NCI-H526 treated with DMSO at 0.1 percent for 48 hours (cell line): Measurements from ENCODE around the gene BLOC1S5.
"Not testable (repeated sequence)": the region's sequence is repeated elsewhere in the genome, so short reads cannot be mapped to it uniquely, and the experiment has no call there.

Source experiments
- DNase-seq: peaks from one replicate; lab custom pipeline; 2025; lab: John Stamatoyannopoulos, UW

BLOC1S5 gene

DNA sequence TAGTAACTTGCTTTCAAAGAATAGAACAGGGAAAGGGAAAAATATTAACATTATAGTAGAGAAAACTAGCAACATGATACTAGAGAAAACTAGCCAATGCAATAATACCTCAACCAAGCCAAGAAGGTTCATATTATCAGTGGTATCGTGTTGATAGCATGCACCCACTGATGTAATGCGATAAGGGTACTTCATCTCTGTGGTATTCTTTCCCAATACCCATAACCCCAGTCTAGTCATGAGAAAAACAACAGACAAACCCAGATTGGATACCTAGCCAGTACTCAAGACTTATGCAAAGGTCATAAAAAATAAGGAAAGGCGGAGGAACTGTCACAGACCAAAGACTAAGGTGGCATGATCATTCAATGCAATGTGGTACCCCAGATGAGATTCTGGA is 21.0 kb downstream of the BLOC1S5 start:
- no peak for DNase-seq

GRCh38 chr6:8041913-8042583 is 22.1 kb downstream of the BLOC1S5 start:
- DNase-seq, result no peak

DNA sequence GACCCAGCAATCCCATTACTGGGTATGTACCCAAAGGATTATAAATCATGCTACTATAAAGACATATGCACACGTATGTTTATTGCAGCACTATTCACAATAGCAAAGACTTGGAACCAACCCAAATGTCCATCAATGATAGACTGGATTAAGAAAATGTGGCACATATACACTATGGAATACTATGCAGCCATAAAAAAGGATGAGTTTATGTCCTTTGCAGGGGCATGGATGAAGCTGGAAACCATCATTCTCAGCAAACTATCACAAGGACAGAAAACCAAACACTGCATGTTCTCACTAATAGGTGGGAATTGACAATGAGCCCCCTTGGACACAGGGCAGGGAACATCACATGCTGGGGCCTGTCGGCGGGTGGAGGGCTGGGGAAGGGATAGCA is 30.1 kb downstream of the BLOC1S5 start:
- not testable (repeated sequence) for DNase-seq

GRCh38 chr6:8030920-8031319 is 33.3 kb downstream of the BLOC1S5 start:
- DNase-seq, result no peak

- peak; percentile 34 for DNase-seq
These were observed 34.8 kb downstream of the BLOC1S5 start for GRCh38 chr6:8029243-8029870.

DNA sequence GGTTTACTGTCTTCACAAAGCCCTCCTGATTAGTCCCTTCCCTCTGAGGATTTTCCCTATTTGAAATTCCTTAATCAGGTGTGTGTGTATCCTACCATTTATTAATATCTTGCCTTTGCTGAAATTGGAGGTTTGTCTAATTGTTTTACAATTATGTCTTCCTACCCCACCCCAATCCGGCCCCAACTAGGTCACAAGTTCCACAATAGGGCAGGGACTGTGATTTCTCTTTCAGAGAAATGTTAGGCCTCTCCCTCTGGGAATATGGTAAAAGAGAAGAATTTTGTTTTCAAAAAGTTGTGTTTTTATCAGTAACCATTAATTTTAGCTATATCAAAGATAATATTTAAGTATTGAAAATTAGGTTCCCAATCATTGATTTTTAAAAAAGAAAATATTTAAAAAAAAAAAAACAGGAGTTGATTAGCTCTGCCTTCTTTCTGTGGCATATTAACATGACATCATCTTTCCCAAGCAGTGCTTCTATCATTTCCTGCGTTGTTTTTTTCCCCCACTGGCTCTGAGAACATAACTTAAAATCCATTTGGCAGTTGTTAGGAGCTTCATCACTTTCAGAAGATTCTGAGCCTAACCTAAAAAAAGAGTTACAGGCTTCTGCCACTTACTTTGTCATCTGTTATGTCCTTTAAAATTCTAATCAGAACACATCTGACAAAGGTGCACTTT is 36.1 kb downstream of the BLOC1S5 start:
- no peak for DNase-seq

- DNase-seq, result no peak
These were observed 37.4 kb downstream of the BLOC1S5 start for GRCh38 chr6:8026800-8027199.

DNA sequence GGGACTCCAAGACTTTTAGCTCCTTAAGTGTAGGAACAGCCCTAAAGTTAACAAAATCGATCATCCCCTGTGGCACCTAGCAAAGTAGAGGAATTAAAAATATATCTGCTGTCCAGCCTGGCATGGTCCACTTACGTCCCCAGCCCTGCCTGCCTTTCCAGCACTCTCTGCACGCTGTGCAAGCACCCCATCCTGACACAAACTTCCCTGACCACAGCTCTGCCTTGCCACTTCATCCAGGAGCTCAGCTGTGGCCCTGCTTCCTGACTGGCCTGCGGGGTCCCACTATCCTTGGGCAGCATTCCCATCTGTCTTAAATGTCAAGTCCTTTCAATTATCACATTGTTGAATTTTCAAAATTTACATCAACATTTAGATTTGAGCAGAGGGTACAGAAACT is 39.0 kb downstream of the BLOC1S5 start:
- DNase-seq, result no peak

DNA sequence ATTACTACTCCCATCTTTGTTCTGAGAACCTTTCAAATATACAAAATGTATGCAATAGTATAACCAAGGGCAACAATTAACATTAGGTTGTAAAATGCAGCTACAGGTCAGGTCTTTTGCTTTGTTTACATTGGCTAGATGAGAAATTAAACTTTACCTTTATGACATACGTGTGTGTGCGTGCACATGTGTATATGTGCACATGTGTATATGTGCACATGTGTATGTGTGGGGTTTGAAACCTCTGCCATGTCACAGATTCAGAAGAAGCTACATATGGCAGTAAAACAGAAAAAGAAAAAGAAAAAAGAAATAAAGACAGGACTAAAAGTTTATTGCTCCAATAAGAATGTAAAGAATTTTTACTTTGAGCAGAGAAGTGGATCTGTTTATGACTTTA is 40.6 kb downstream of the BLOC1S5 start:
- DNase-seq, result no peak

GRCh38 chr6:8020083-8020482 is 44.1 kb downstream of the BLOC1S5 start:
- no peak for DNase-seq

GRCh38 chr6:8017705-8018104 is 46.5 kb downstream of the BLOC1S5 start:
- DNase-seq, result no peak

GRCh38 chr6:8017276-8017701 is 46.9 kb downstream of the BLOC1S5 start:
- DNase-seq, result peak; percentile 77

GRCh38 chr6:8014947-8015346 is 49.2 kb downstream of the BLOC1S5 start:
- no peak for DNase-seq

DNA sequence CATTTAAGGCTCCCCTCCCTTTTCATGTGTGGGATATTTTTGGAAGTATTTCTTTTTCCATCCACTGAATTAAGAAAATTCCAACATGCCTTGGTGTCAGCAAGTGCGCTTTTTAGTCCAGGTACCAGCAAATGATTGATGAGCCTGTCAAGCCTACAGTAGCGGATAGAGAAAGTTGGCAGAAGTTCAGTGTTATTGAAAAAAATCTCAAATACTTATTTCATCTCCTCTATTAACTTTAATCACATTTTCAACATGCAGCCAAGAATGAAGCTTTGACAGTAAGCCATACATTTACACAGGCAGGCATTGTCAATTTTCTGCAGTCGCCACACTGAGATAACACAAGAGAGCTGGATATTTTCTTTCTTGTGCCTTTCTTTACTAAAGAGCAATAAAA is 50.4 kb downstream of the BLOC1S5 start:
- no peak for DNase-seq

DNA sequence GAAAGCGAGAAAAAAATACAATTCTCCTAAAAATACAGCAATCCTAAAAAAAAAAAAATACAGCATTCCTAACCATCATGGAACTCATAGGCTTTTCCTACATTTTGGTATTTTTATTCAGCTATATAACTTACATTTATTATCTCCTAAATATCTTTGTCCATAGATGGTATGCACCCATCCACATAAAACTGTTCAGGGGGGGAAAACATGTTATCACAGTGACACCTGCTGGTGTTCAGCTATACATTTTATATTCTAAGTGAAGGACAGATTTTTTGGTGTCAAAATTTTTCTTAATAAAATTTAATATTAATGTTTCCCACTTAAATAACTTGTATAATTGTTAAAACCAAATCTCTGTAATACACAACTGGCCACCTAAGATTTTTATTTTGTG is 58.0 kb downstream of the BLOC1S5 start:
- no peak for DNase-seq

- no peak for DNase-seq
These were observed 59.1 kb downstream of the BLOC1S5 start for GRCh38 chr6:8005136-8005535.

- no peak for DNase-seq
These were observed 63.6 kb downstream of the BLOC1S5 start for GRCh38 chr6:8000636-8001035.

DNA sequence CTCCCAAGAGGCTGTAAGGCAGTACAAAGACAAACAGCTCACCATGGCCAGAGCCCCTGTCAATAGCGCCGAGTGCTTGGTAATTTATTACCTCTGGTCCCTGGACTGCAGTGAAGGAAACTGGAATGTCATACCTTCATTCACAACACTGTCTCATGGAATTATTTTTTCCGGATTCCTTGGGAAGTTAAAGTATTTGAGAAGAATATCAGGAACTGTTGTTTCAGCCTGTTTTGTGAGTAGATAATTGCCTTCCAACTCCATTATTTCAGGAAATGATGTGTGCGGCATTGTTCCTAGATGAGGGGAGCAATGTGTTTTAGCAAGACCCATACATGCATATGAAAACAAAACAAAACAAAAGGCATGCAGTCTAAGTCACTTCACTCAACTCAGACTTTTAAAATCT is 64.0 kb downstream of the BLOC1S5 start:
- DNase-seq, result no peak

DNA sequence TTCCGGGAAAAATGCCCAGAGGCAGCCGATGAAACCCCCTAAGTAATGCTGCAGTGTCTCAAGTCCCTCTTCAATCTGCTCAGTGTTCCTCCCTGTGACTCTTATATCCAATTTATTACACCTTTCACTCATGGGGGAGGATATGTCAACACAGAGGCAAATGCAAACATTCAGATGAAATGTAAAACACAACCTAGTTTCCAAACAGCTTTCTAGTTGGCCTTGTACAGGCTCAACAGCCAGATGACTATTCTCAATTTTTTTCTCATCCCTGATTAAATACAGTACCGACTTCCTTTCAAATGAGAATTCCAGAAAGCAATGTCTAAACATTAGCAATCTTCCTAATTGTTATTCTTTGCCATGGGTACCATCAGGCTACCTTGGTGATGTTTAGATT is 65.0 kb downstream of the BLOC1S5 start:
- DNase-seq, result no peak

- DNase-seq, result no peak
These were observed 66.0 kb downstream of the BLOC1S5 start for GRCh38 chr6:7998103-7998725.

- no peak for DNase-seq
These were observed 66.9 kb downstream of the BLOC1S5 start for GRCh38 chr6:7997286-7997685.

DNA sequence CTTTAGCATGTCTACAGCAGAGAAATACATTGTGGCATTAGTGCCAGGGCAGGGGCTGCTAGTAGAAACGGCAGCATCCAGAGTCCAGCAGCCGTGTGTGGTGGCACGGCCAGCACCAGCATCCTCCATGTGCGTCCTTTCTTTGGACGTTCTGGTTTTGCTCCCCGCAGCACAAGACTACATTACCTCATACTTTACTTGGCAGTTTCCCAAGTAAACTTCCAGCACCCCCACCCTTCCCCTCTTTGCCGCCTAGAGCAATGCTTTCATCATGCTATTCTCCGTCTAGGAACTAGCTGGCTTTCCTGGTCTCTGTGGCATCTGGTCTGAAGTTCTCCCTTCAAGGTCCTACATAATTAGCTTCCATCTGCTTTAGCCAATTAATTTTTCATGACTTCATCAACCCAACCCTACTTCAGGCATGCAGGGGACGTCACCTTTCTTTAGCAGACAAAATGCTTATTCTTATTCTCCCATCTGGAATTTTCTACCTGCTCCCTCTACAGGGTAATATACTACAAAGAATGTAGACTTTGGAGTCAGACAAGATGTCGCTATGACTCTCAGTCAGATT is 67.6 kb downstream of the BLOC1S5 start:
- no peak for DNase-seq

DNA sequence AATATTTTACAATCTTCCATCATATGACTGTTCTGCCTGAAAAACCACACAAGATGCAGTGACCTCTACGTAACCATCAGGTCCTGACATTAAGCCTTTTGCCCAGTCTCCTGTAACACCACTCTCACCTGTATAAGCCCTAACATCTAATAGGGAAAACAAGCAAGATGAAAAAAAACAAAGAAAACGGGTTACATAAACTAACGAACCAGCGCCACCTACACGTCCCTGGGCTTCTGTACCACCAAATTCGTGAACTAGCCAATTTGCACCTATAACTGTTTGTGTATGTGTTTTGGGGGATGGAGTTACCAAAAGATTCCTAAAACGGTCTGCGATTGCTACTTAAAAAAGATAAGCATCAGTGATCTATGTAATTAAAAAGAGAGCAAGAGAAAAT is 70.2 kb downstream of the BLOC1S5 start:
- no peak for DNase-seq
